ENCODE measurements around the gene KRTAP2-2. TPM values are rescaled to one million over a fixed set of nuclear protein-coding genes. Genes with fewer than 3 reads are reported as not detected.
"Not testable (repeated sequence)": the region's sequence is repeated elsewhere in the genome, so short reads cannot be mapped to it uniquely, and the experiment has no call there.

KRTAP2-2 gene, protein sequence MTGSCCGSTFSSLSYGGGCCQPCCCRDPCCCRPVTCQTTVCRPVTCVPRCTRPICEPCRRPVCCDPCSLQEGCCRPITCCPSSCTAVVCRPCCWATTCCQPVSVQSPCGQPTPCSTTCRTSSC
- total RNA-seq (not detected), polyA plus RNA-seq (not detected)
- long read RNA-seq, donor 1 = 0 reads
- long read RNA-seq, donor 2 = 0 reads
- long read RNA-seq, donor 3 = 0 reads
- long read RNA-seq, donor 4 = 0 reads
- long read RNA-seq, donor 5 = 0 reads

GRCh38 chr17:41055130-41055529 is at the start of gene KRTAP2-2:
Gene KRTAP2-2 (minus strand): TSS chr17:41055230. CDS start chr17:41055211, 19 bp downstream.
- WGBS, 2 donors = 65 to 67% methylated on average over 1 of the region's 6 CpGs
- H3K27me3 ChIP-seq (ENCODE audit: control insufficient read depth in 3 of 3, insufficient read depth in 3 of 3, low read length in 2 of 3); DNase-seq; H3K9ac ChIP-seq (ENCODE audit: insufficient read depth in 1 of 2, low read length in 2 of 2); H3K9me3 ChIP-seq (ENCODE audit: control insufficient read depth in 4 of 4, insufficient read depth in 3 of 4, low read length in 3 of 4); H3K27ac ChIP-seq (ENCODE audit: low read depth in 1 of 2, low read length in 1 of 2); H3K4me1 ChIP-seq (ENCODE audit: control insufficient read depth in 5 of 5, insufficient read depth in 5 of 5, low read length in 5 of 5); H3K36me3 ChIP-seq (ENCODE audit: control insufficient read depth in 4 of 4, insufficient read depth in 4 of 4, low read length in 4 of 4); H3K4me3 ChIP-seq; ATAC-seq (ENCODE audit: insufficient read depth, low FRiP score): not testable (repeated sequence)

DNA sequence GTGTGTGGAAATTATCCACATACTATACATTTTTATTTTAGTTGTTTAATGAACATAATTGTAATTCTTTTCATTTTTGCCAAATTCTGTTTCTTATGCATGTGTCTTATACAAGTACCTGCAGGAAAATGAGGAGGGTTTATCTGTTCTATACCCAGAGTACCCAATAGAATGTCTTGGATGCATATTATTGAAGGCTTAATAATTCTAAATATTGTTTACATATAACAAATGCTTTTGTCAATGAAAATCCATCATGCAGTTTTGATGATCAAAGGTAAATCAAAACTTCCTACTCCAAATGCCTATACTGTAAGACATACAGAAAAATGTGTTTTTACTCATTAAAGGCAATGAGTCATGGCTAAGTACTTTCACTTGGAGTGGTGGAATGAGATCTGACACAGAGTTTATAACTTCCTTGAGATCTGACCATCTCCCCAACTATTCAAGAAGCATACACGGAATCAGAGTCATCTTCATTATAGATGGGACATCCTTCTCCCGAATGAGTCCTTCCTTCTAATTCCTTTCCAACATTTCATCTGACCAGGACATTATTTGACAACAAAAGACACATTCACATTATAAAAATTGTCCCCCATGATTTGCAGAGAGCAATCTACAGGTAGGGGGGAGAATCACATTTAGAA is 49.5 kb upstream of the KRTAP2-2 start:
- H3K27ac ChIP-seq (ENCODE audit: low read depth in 1 of 2, low read length in 1 of 2); H3K9me3 ChIP-seq (ENCODE audit: control insufficient read depth in 4 of 4, insufficient read depth in 3 of 4, low read length in 3 of 4); H3K4me3 ChIP-seq; H3K9ac ChIP-seq (ENCODE audit: insufficient read depth in 1 of 2, low read length in 2 of 2); H3K36me3 ChIP-seq (ENCODE audit: control insufficient read depth in 4 of 4, insufficient read depth in 4 of 4, low read length in 4 of 4); DNase-seq; H3K27me3 ChIP-seq (ENCODE audit: control insufficient read depth in 3 of 3, insufficient read depth in 3 of 3, low read length in 2 of 3); ATAC-seq (ENCODE audit: insufficient read depth, low FRiP score); H3K4me1 ChIP-seq (ENCODE audit: control insufficient read depth in 5 of 5, insufficient read depth in 5 of 5, low read length in 5 of 5): not testable (repeated sequence)
- 71 to 89% methylated on average over 2 of the region's 2 CpGs for WGBS, 2 donors

DNA sequence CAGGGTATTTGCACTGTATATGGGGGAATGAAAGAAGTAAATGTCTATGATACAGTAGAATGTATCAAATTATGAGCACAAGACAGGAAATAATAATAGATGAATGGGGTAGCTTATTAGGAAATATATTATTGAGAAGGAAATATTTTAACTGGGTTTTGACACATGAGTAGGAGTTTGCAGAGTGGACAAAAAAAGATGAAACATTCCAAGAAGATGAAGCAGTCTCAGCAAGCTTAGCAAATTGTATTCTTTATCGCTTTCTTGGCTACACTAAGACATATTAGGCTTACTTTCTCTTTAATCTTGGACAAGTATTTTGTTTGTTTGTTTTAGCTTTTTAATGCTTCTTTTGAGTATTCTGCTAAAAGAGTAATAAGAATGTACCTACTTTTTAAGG is 48.9 kb upstream of the KRTAP2-2 start:
- DNase-seq = no peak
- 96 to 98% methylated on average over 1 of the region's 1 CpG for WGBS, 2 donors

DNA sequence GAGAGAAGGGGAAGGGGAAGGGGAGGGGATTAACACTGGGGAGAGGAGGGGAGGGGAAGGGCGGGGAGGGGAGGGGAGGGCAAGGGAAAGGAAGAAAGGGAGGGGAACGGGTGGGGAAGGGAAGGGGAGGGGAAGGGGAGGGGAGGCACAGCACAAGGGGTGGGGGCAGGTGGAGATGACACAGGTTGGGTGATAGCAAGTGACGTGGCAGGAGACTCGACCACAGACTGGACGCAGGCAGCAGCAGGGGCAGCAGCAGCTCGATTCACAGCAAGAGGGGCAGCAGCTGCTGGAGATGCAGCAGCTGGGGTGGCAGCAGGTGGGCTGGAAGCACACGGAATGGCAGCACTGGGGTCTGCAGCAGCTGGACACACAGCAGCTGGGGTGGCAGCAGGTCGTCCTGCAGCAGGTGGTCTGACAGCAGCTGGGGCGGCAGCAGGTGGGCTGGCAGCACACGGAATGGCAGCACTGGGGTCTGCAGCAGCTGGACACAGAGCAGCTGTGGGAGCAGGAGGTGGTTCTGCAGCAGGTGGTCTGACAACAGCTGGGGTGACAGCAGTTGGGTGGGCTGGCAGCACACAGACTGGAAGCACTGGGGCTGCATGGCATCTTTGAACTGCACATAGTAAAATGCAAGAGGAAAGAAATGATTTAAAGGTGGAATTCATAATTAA is 46.7 kb upstream of the KRTAP2-2 start, which contains the start of gene KRTAP4-16:
KRTAP4-16 (minus strand) TSS at position 624 of the 674 bp plus-strand sequence; CDS start at position 624, 0 bp downstream.
- Histone ChIP-seq H3K27me3 (ENCODE audit: control insufficient read depth in 3 of 3, insufficient read depth in 3 of 3, low read length in 2 of 3) (no peaks in the 10 kb centered on the region), H3K4me3 (no peak within 1 kb of the TSS), H3K4me1 (ENCODE audit: control insufficient read depth in 5 of 5, insufficient read depth in 5 of 5, low read length in 5 of 5) (no peaks in the 10 kb centered on the region), H3K27ac (ENCODE audit: low read depth in 1 of 2, low read length in 1 of 2) (no peak within 1 kb of the TSS), H3K9me3 (ENCODE audit: control insufficient read depth in 4 of 4, insufficient read depth in 3 of 4, low read length in 3 of 4) (no peaks in the 10 kb centered on the region), H3K36me3 (ENCODE audit: control insufficient read depth in 4 of 4, insufficient read depth in 4 of 4, low read length in 4 of 4) (no peaks in the 10 kb centered on the region), H3K9ac (ENCODE audit: insufficient read depth in 1 of 2, low read length in 2 of 2) (no peak within 1 kb of the TSS)
- ATAC-seq (ENCODE audit: insufficient read depth, low FRiP score) (no peak), DNase-seq (no peak)
- TF ChIP-seq, protein P1, sequence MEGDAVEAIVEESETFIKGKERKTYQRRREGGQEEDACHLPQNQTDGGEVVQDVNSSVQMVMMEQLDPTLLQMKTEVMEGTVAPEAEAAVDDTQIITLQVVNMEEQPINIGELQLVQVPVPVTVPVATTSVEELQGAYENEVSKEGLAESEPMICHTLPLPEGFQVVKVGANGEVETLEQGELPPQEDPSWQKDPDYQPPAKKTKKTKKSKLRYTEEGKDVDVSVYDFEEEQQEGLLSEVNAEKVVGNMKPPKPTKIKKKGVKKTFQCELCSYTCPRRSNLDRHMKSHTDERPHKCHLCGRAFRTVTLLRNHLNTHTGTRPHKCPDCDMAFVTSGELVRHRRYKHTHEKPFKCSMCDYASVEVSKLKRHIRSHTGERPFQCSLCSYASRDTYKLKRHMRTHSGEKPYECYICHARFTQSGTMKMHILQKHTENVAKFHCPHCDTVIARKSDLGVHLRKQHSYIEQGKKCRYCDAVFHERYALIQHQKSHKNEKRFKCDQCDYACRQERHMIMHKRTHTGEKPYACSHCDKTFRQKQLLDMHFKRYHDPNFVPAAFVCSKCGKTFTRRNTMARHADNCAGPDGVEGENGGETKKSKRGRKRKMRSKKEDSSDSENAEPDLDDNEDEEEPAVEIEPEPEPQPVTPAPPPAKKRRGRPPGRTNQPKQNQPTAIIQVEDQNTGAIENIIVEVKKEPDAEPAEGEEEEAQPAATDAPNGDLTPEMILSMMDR (IDR thresholded peaks at IDR 0.05; ENCODE audit: control extremely low read depth, extremely low read depth) = no peak
- 65 to 71% methylated on average over 9 of the region's 10 CpGs for WGBS, 2 donors

More for the DNA sequence above, 48.9 kb upstream of the KRTAP2-2 start:
- Histone ChIP-seq H3K9ac (ENCODE audit: insufficient read depth in 1 of 2, low read length in 2 of 2) (no peak overlapping the region), H3K9me3 (ENCODE audit: control insufficient read depth in 4 of 4, insufficient read depth in 3 of 4, low read length in 3 of 4) (no peaks in the 10 kb centered on the region), H3K27me3 (ENCODE audit: control insufficient read depth in 3 of 3, insufficient read depth in 3 of 3, low read length in 2 of 3) (no peaks in the 10 kb centered on the region), H3K4me1 (ENCODE audit: control insufficient read depth in 5 of 5, insufficient read depth in 5 of 5, low read length in 5 of 5) (peaks cover 0 to 1% (median 0%) of the 10 kb centered on the region in 5 donors), H3K4me3 (no peak overlapping the region), H3K27ac (ENCODE audit: low read depth in 1 of 2, low read length in 1 of 2) (no peak overlapping the region), H3K36me3 (ENCODE audit: control insufficient read depth in 4 of 4, insufficient read depth in 4 of 4, low read length in 4 of 4) (no peaks in the 10 kb centered on the region)
- ATAC-seq (ENCODE audit: insufficient read depth, low FRiP score) = no peak
- TF ChIP-seq, protein P1 (IDR thresholded peaks at IDR 0.05; ENCODE audit: control extremely low read depth, extremely low read depth) = no peak

- whole genome bisulfite sequencing, 2 donors = 22 to 44% methylated on average over 7 of the region's 7 CpGs
- ATAC-seq (ENCODE audit: insufficient read depth, low FRiP score); H3K36me3 ChIP-seq (ENCODE audit: control insufficient read depth in 4 of 4, insufficient read depth in 4 of 4, low read length in 4 of 4); H3K9me3 ChIP-seq (ENCODE audit: control insufficient read depth in 4 of 4, insufficient read depth in 3 of 4, low read length in 3 of 4); DNase-seq; H3K4me3 ChIP-seq; H3K4me1 ChIP-seq (ENCODE audit: control insufficient read depth in 5 of 5, insufficient read depth in 5 of 5, low read length in 5 of 5); H3K27ac ChIP-seq (ENCODE audit: low read depth in 1 of 2, low read length in 1 of 2); H3K9ac ChIP-seq (ENCODE audit: insufficient read depth in 1 of 2, low read length in 2 of 2); H3K27me3 ChIP-seq (ENCODE audit: control insufficient read depth in 3 of 3, insufficient read depth in 3 of 3, low read length in 2 of 3): not testable (repeated sequence)
These were observed 44.9 kb upstream of the KRTAP2-2 start for GRCh38 chr17:41099682-41100480.

All from lung (tissue), 16 donors.